ENCODE data around the gene PPP4R2. TPM values are rescaled to one million over a fixed set of nuclear protein-coding genes. Genes with fewer than 3 reads are reported as not detected.

PPP4R2 gene
- total and polyA plus RNA-seq, 9 of the 15 experiments (the other 6 are each of a cell fraction or from before 2014, with no cell fraction given): 11.0 to 49.6 (median 31.6) TPM

DNA sequence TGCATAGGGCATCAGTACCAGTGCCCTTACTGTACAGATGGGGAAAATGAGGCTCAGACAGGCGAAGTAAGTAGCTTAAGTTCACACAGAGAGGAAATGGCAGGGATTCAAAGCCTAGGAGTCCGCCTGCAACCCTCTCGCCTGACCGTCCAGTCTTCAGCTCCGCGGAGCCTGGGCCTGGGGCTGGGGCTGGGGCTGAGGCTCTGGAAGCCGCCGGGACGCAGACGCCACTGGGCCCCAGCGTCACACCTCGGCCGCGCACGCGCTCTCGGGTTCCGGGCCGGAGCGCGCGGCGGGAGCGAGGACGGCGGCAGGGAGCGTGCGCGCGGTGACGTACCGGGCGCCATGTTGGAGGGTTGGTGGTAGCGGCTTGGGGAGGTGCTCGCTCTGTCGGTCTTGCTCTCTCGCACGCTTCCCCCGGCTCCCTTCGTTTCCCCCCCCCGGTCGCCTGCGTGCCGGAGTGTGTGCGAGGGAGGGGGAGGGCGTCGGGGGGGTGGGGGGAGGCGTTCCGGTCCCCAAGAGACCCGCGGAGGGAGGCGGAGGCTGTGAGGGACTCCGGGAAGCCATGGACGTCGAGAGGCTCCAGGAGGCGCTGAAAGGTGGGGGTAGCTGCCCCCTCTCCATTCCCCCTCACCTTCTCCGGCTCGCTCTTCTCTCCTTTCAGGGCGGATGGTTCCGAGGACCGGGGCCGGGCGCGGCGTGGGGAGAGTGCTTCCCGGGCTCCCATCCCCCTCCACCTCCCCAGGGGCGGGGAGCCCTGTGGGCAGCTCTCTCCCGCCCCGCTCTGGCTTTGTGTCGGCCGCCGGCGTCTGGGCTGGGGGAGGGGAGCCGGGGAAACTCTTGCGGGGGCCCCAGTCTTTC is at the start of gene PPP4R2 (continued):
- TF ChIP-seq, protein P1, sequence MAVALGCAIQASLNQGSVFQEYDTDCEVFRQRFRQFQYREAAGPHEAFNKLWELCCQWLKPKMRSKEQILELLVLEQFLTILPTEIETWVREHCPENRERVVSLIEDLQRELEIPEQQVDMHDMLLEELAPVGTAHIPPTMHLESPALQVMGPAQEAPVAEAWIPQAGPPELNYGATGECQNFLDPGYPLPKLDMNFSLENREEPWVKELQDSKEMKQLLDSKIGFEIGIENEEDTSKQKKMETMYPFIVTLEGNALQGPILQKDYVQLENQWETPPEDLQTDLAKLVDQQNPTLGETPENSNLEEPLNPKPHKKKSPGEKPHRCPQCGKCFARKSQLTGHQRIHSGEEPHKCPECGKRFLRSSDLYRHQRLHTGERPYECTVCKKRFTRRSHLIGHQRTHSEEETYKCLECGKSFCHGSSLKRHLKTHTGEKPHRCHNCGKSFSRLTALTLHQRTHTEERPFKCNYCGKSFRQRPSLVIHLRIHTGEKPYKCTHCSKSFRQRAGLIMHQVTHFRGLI (CRISPR knock-in tag; IDR thresholded peaks at IDR 0.05): no peak
- TF ChIP-seq, protein P2, sequence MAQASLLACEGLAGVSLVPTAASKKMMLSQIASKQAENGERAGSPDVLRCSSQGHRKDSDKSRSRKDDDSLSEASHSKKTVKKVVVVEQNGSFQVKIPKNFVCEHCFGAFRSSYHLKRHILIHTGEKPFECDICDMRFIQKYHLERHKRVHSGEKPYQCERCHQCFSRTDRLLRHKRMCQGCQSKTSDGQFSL (CRISPR knock-in tag; IDR thresholded peaks at IDR 0.05): no peak
- TF ChIP-seq, protein P2 (tag; IDR thresholded peaks at IDR 0.05): peak in 1 of 2 experiments; percentile 35; a peak in 1 of 4 replicates
- peak in 1 of 2 experiments; percentile 22; a peak in 2 of 4 replicates for TF ChIP-seq TRIM24 (IDR thresholded peaks at IDR 0.05)
- TF ChIP-seq, protein P3, sequence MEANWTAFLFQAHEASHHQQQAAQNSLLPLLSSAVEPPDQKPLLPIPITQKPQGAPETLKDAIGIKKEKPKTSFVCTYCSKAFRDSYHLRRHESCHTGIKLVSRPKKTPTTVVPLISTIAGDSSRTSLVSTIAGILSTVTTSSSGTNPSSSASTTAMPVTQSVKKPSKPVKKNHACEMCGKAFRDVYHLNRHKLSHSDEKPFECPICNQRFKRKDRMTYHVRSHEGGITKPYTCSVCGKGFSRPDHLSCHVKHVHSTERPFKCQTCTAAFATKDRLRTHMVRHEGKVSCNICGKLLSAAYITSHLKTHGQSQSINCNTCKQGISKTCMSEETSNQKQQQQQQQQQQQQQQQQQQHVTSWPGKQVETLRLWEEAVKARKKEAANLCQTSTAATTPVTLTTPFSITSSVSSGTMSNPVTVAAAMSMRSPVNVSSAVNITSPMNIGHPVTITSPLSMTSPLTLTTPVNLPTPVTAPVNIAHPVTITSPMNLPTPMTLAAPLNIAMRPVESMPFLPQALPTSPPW (CRISPR knock-in tag; IDR thresholded peaks at IDR 0.05): peak; percentile 96
- TF ChIP-seq ATF1 (CRISPR knock-in tag; IDR thresholded peaks at IDR 0.05): no peak
- peak; percentile 78 for TF ChIP-seq ATF1 (tag; IDR thresholded peaks at IDR 0.05)
- no peak for TF ChIP-seq PHF21A (IDR thresholded peaks at IDR 0.05; ENCODE audit: borderline replicate concordance, low read depth)
- no peak for TF ChIP-seq SREBF2 (CRISPR knock-in tag; IDR thresholded peaks at IDR 0.05)
- no peak for TF ChIP-seq SAP30 (IDR thresholded peaks at IDR 0.05; ENCODE audit: borderline replicate concordance, insufficient read depth, low read depth, low read length, poor library complexity, severe bottlenecking)
- TF ChIP-seq TBL1XR1 (IDR thresholded peaks at IDR 0.05; ENCODE audit: low read length in 2 of 2): no peak
- TF ChIP-seq, protein P4, sequence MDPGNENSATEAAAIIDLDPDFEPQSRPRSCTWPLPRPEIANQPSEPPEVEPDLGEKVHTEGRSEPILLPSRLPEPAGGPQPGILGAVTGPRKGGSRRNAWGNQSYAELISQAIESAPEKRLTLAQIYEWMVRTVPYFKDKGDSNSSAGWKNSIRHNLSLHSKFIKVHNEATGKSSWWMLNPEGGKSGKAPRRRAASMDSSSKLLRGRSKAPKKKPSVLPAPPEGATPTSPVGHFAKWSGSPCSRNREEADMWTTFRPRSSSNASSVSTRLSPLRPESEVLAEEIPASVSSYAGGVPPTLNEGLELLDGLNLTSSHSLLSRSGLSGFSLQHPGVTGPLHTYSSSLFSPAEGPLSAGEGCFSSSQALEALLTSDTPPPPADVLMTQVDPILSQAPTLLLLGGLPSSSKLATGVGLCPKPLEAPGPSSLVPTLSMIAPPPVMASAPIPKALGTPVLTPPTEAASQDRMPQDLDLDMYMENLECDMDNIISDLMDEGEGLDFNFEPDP (CRISPR knock-in tag; IDR thresholded peaks at IDR 0.05): no peak
- TF ChIP-seq, protein P5, sequence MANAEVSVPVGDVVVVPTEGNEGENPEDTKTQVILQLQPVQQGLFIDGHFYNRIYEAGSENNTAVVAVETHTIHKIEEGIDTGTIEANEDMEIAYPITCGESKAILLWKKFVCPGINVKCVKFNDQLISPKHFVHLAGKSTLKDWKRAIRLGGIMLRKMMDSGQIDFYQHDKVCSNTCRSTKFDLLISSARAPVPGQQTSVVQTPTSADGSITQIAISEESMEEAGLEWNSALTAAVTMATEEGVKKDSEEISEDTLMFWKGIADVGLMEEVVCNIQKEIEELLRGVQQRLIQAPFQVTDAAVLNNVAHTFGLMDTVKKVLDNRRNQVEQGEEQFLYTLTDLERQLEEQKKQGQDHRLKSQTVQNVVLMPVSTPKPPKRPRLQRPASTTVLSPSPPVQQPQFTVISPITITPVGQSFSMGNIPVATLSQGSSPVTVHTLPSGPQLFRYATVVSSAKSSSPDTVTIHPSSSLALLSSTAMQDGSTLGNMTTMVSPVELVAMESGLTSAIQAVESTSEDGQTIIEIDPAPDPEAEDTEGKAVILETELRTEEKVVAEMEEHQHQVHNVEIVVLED (CRISPR knock-in tag; IDR thresholded peaks at IDR 0.05): peak; percentile 91
- TF ChIP-seq ZNF431 (CRISPR knock-in tag; IDR thresholded peaks at IDR 0.05): no peak
- peak; percentile 19 for TF ChIP-seq TAF9B (IDR thresholded peaks at IDR 0.05; ENCODE audit: partially characterized antibody)
